NCI-H2029 (cell line): ENCODE results near the gene SYT5.
"Not testable (repeated sequence)": the region's sequence is repeated elsewhere in the genome, so short reads cannot be mapped to it uniquely, and the experiment has no call there.

Source experiments
- DNase-seq: peaks from one replicate; lab custom pipeline; 2025; lab: John Stamatoyannopoulos, UW

Gene SYT5

GRCh38 chr19:55179606-55180484 is at the start of gene SYT5:
TSS of gene SYT5 (minus strand) at chr19:55180289. CDS start at chr19:55179041, 1,248 bp downstream.
- no peak for DNase-seq

DNA sequence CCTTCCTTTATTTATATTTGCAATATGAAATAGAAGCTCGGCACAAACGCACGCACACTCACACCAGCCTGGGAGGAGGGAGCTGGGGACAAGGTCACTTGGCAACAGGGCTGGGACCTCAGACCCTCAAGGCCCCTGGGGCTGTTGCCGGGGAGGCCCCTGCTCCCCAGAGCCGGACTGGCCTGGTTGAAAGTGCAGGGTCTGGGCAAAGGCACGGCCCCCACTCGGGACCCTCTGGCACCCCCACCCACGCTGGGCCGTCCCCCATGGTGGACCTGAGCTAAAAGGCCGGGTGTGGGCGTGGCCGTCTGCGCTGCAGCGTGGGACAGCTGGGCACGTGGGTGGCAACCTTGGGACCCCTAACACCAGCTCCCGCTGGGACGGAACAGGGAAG is 49.7 kb upstream of the SYT5 start:
- no peak for DNase-seq

DNA sequence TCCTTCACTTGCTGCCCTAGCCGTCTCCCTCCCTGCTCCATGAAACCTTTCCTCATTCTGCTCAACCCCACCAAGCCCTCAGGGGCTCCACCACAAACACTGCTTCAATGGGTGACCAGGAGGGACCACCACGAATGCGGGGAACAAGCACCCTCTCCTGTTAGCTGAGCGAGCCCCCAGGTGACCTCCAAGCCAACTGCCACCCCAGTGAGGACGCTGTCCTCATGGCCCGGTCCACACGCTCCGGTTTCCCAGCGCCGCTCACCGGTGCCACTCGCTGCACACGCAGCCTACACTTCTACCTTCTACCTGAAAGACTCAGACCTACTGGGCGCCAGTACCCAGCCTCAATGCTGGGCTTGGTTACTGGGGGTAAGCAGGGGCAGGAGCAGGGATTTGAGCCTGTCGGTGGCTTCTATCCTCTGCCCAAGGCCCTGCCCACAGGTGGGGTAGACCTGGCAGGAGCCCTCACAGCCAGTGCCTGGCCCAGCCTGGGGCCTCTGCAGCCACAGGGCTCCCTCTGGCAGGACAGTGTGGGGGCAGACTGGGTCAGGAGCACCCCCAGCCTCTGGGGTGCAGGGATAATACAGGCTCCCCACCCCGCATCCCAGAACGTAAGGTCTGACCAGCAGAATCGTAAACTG is 49.2 kb upstream of the SYT5 start:
- no peak for DNase-seq

DNA sequence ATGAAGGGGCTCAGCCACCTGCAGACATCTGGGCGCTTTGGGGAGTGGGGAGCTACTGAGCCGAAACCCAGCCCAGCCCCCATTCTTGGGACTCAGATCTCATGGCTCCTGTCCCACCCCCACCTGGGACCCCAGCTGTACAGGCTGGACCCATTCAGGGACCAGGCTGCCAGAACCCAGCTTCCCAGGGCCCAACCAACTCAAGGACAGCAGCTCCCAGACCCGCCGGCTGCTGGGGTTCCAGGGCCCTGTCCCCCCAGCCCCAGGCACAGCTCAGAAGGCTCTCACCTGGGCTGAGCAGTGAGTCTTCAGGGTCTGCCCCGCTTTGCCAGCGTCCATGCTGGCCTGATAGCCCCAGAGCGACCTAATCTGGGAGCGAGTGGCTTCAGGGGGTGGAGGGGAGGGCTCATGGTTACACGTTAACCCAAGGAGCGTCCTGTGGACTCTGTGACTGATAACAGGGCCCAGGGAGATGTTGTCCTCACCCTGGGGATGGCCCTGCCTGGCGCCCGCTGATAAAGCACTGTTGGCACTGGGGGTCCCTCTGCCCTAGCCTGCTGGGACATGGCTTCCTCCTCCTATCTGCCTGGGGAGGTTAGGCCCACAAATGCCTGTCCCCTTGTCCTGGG is 48.4 kb upstream of the SYT5 start, which contains the start of gene TMEM86B:
Gene TMEM86B, minus strand, starts transcription at position 361 of the 629 bp plus-strand sequence. Its CDS starts 22 bp downstream, at position 339.
- DNase-seq = no peak

DNA sequence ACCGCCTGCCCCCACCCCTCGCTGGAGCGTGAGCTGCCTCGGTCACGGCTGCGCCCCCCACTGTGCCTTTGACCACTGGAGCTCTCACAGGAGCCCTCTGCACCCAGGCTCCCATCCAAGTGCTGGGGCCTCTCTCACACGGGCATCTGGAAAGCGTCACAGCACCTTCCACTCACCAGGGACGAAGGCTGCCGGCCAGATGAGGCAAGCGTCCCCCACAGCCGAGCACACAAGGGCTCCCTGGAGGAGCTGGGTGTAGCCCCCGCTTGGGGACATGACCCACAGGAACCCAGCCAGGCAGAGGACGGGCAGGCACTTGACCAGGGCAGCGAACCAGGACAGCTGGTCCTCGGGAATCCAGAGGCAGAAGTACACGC is 47.9 kb upstream of the SYT5 start:
- DNase-seq = no peak

DNA sequence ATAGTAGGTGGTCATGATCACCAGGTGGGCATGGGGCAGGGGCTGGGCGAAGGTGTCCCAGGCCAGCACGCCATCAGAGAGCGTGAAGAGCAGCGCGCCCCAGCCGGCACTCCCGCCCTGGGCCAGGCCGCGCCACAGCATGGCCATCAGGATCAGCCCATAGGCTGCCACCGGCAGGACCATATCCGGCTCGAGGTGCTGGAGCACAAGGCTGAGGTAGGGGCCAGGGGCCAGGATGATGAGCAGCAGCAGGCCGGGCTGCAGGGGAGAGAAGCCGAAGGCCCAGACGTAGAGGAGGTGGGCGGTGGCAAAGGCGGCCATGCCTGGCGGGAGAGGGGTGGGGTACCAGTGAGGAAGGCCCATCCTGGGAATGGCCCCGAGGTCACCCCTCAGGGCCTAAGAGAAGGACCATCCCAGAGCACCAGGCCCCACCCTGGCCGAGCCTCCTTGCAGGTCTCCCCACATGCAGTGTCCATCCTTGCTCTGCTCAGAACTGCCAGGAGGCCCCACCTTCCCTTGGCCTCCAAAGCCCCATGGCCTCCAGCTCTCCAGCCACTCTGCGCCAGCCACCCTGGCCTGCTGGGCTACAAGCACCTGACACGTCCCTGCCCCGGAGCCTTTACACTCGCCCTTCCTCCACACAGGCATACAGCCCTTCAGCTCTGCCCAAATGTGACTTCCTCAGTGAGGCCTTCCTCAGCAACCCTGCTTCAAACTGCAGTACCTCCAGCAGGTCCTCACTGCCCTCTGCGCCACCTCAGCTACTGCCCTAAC is 47.3 kb upstream of the SYT5 start:
- DNase-seq = no peak

- no peak for DNase-seq
Observed at GRCh38 chr19:55226788-55227187, 46.7 kb upstream of the SYT5 start.

GRCh38 chr19:55226273-55226672 is 46.2 kb upstream of the SYT5 start:
- no peak for DNase-seq

DNA sequence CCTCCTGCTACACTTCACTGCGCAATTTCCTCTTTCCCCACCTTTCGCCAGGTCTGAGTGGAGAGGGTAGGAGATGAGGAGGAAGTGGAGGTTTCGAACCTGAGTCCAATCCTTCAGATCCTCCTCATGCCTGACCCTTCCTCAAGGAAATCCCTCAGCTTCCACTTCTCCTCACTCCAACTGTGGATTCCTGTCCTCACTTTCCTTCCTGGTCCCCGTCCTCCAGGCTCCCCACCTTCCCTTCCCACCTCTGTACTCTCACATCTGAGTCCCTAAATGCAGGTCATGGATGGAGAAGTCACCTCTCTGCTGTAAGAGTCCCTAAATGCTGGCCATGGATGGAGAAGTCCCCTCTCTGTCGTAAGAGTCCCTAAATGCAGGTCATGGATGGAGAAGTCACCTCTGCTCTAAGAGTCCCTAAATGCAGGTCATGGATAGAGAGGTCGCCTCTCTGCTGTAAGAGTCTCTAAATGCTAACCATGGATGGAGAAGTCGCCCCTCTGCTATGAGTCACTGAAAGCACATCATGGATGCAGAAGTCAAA is 45.4 kb upstream of the SYT5 start:
- no peak for DNase-seq

- not testable (repeated sequence) for DNase-seq
Observed at GRCh38 chr19:55224679-55225414, 44.8 kb upstream of the SYT5 start.

- no peak for DNase-seq
Observed at GRCh38 chr19:55224038-55224665, 44.1 kb upstream of the SYT5 start.

GRCh38 chr19:55223291-55224037 is 43.4 kb upstream of the SYT5 start:
- DNase-seq = no peak

DNA sequence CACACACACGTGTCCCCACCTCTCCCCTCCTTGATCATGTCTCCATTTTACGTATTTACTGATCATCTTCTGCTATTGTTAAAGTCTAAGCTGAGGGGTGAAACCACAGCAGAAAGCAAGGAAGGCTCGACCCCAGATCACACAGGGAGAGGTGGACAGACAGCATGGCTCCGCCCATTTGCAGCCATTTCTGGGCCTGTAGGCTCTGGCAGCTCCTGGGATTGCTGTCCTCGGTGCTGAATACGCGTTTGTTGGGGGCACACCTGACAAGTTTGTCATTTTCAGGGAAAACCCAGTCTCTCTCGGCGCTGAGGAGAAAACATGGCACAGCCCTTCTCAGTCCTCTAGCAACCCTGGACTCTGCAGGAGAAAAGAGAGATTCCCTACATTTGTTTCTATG is 40.4 kb upstream of the SYT5 start:
- DNase-seq = no peak

GRCh38 chr19:55216461-55217198 is 36.5 kb upstream of the SYT5 start:
- peak; percentile 98 for DNase-seq

DNA sequence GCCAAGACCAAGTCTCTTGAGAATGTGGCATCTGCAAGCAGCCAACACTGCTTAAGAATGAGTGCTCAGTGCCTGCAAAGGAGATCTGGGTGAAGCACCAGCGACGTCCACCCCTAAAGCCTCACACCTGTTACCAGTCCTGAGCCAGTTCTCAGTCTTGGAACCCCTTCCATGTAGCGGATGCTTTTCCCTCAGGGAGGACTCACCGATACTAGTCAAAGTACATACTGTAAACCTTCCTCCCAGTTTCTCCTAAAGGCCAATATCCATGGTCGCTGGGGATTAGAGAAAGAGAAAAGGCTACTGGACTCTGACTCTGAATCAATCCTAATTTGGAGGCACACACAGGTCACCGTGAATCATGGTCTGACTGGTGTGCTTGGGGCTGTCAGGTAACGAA is 33.5 kb upstream of the SYT5 start:
- no peak for DNase-seq

DNA sequence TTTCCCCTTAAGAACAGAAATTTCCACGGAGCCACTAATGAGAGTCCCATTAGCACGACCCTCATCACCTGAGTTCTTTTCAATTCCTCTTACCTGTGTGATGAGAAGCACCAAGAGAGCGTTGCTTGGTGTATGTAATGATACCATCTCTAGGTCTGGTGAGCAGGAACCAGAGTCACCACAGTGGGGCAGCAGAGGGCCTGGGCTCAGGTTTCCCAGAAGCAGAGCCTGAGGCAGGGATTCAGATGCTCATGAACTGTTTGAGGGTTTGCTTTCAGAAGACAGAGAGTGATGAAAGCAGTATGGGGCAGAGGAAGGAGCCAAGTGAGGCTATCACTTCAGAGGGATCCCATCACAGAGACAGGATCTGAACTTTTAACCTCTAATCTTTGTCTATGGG is 32.4 kb upstream of the SYT5 start:
- no peak for DNase-seq

DNA sequence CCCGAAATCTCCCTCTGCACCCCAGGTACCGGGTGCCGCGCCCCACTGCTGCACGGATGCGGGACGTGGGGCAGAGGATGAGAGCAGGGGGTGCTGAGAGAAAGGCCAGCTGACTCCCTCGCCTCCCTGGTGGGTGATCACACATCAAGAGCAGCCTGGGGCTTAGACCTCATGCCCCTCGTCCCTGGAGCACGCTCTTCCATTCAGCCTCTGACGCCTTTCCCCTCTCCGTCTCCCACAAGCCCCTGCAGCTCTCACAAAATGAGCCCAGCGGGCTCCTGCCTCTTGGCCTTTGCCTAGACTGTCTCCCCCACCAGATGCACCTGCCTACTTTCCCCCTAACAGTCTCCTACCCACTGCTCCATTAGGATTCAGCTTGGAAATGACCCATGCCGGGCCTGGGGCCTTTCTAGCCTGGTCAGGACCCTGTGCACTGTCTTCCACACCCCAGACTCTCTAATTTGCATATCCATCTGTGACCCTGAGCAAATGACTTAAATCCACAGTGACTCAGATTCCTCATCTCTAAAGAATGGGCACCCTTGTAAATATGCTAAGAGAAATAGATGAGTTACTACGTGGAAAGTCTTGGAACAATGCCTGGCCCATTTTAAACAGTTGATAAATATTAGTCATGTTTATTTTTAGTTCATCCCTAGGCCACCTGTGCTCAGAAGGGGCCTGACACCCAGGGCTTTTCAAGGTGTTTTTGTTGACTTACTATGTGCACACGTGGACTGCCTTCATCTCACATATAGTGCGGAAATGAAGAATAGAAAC is 29.8 kb upstream of the SYT5 start:
- peak; percentile 85 for DNase-seq
